Sigmoid colon (tissue), 7 donors: ENCODE measurements around the gene CCDC78. TPM values are rescaled to one million over a fixed set of nuclear protein-coding genes. Genes with fewer than 3 reads are reported as not detected.
"Not testable (repeated sequence)": the region's sequence is repeated elsewhere in the genome, so short reads cannot be mapped to it uniquely, and the experiment has no call there.

Experiments used
- DNase-seq: peaks from one replicate; pipeline ENCODE4 v3.0.0-alpha.2; 2019
- H3K27ac ChIP-seq, 4 donors: fragments of 200-600 bp; sonication (generic); one replicate each; pipeline ENCODE4 v1.5.1; 2016 to 2019; ENCODE audit warnings: mild to moderate bottlenecking in 1 of 4
- H3K27me3 ChIP-seq, 3 donors: fragments of 200-600 bp; sonication (generic); one replicate each; pipeline ENCODE4 v1.5.1; 2019; ENCODE audit warnings: mild to moderate bottlenecking in 1 of 3
- H3K36me3 ChIP-seq, 4 donors: fragments of 200-600 bp; sonication (generic); one replicate each; pipeline ENCODE4 v1.5.1; 2016 to 2019
- H3K4me1 ChIP-seq, 4 donors: fragments of 200-600 bp; sonication (generic); one replicate each; pipeline ENCODE4 v1.5.1; 2017 to 2019
- H3K4me3 ChIP-seq, 4 donors: fragments of 200-600 bp; sonication (generic); one replicate each; pipeline ENCODE4 v1.5.1; 2017 to 2019; ENCODE audit warnings: mild to moderate bottlenecking in 2 of 4, moderate library complexity in 1 of 4
- H3K9me3 ChIP-seq, 4 donors: fragments of 200-600 bp in 3 of 4; sonication (generic) in 3 of 4; one replicate each; pipeline versions ENCODE4 v1.5.1 to v1.6.1; 2013 to 2019
- EP300 ChIP-seq, 4 donors: sonication (generic); formaldehyde crosslinking; IDR thresholded peaks; one replicate each; pipeline ENCODE4 v1.6.1; 2017; ENCODE audit warnings: antibody characterized with exemption in 4 of 4
- POLR2A ChIP-seq, 2 donors: fragments of 450-650 bp; IDR thresholded peaks; one replicate each; pipeline ENCODE4 v1.6.1; 2016; ENCODE audit warnings: antibody characterized with exemption in 2 of 2, mild to moderate bottlenecking in 2 of 2, moderate library complexity in 2 of 2
- POLR2AphosphoS5 ChIP-seq, 4 donors: sonication (generic); formaldehyde crosslinking; IDR thresholded peaks; one replicate each; pipeline ENCODE4 v1.6.1; 2017; ENCODE audit warnings: antibody characterized with exemption in 4 of 4
- WGBS, 2 donors: extraction: QIAGEN DNeasy Blood & Tissue Kit; methylation state at CpG; one replicate each; pipeline ENCODE4 v1.1.7; 2013; 5-methylcytosine and 5-hydroxymethylcytosine counted together
- intact Hi-C: fragments of 100-400 bp; cut with DNase I; formaldehyde crosslinking; loops from one replicate; pipeline ENCODE4 v1.15.1; 2023
- polyA plus RNA-seq, 3 donors: library from polyadenylated mRNA; stranded (reverse); fragments of 200-250 nt; gene quantifications; one replicate each; pipeline ENCODE4 v1.2.3, GENCODE V29; 2013
- total RNA-seq, 4 donors: library from RNA; depleted of rRNA; stranded (reverse); fragments of >200 nt; gene quantifications; one replicate each; pipeline ENCODE4 v1.1.0, GENCODE V29; 2016
- TF ChIP-seq, protein P1 (sequence below), 4 experiments: fragments of 450-650 bp in 3 of 4; fragments of 200-600 bp in 1 of 4; IDR thresholded peaks; one replicate each; pipeline ENCODE4 v1.5.1; 2016 to 2019; ENCODE audit warnings: antibody characterized with exemption in 4 of 4, mild to moderate bottlenecking in 3 of 4, moderate library complexity in 2 of 4
- donor health status: healthy with polysubstance abuse.
- donor health status: Bipolar disorder and iron deficiency.
- donor health status: healthy.

CCDC78 gene
- total and polyA plus RNA-seq, 7 donors, result 0.49 to 3.4 TPM; not detected in 5

DNA sequence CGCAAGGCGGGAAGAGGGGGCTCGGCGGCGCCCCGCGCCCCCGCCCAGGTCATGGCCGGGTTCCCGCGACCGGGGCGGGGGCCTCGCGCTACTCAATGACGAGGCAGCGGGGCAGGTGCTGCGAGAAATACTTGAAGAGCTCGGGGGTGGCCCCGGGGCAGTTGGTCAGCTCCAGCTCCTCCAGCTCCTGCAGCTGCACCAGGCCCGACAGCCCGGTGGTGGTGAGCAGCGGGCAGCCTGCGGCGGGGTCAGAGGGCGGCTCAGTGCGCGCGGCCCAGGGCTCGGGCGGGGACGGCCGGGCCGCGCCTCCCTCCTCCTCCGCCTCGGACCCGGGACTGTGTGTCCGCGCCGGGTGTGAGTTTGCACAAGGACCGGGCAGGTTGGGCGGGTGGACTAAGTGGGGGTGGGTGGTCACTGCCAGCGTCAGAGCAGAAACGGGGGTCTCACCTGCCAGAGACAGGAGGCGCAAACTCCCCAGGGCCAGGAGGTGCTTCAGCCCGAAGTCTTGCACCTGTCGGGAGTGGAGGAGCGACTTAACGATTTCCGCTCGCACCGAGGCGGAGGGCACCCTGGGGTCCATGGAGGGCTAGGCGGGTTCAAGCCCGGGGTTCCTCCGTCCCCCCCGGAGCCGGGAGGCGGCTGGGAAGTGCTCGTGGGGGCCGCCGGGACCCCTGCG is 31.9 kb downstream of the CCDC78 start:
- 2 to 3% methylated on average over 64 of the region's 64 CpGs for WGBS, 2 donors
- Histone ChIP-seq H3K9me3 (no peaks in the 10 kb centered on the region), H3K36me3 (no peaks in the 10 kb centered on the region), H3K4me1 (peaks cover 0 to 41% (median 32%) of the 10 kb centered on the region in 4 donors), H3K27ac (no peak overlapping the region), H3K27me3 (peaks cover 40 to 73% (median 51%) of the 10 kb centered on the region in 3 donors), H3K4me3 (no peak overlapping the region)
- DNase-seq, result no peak
- intact Hi-C loops, result no loop called here
- TF ChIP-seq, protein P1, sequence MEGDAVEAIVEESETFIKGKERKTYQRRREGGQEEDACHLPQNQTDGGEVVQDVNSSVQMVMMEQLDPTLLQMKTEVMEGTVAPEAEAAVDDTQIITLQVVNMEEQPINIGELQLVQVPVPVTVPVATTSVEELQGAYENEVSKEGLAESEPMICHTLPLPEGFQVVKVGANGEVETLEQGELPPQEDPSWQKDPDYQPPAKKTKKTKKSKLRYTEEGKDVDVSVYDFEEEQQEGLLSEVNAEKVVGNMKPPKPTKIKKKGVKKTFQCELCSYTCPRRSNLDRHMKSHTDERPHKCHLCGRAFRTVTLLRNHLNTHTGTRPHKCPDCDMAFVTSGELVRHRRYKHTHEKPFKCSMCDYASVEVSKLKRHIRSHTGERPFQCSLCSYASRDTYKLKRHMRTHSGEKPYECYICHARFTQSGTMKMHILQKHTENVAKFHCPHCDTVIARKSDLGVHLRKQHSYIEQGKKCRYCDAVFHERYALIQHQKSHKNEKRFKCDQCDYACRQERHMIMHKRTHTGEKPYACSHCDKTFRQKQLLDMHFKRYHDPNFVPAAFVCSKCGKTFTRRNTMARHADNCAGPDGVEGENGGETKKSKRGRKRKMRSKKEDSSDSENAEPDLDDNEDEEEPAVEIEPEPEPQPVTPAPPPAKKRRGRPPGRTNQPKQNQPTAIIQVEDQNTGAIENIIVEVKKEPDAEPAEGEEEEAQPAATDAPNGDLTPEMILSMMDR (IDR thresholded peaks at IDR 0.05), result no peak
- TF ChIP-seq EP300 (IDR thresholded peaks at IDR 0.05), result no peak
- no peak for TF ChIP-seq POLR2A (IDR thresholded peaks at IDR 0.05)
- TF ChIP-seq POLR2AphosphoS5 (IDR thresholded peaks at IDR 0.05), result no peak

DNA sequence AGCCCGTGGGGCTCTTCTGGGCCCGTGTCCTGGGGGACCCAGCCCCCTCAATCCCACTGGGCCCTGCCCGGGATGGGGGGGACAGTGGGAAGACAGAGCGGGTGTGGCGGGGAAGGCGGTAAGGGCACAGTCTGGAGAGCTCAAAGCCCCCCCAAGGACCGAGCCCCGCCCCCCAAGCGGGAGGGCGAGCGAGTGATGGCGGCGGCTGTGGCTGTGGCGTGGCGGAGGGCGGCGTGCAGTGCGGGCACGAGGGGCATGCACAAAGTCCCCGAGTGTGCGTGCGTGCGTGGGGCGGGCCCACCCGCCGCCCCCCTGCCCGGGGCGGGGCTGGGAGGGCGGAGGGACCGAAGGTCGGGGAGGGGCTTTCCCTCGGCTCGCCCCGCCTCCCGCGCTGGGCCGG is 32.5 kb downstream of the CCDC78 start:
- intact Hi-C loops, result no loop called here
- Histone ChIP-seq H3K36me3 (no peaks in the 10 kb centered on the region), H3K27me3 (peaks cover 39 to 69% (median 48%) of the 10 kb centered on the region in 3 donors), H3K4me3 (no peak overlapping the region), H3K27ac (no peak overlapping the region), H3K4me1 (peaks cover 0 to 47% (median 38%) of the 10 kb centered on the region in 4 donors), H3K9me3 (no peaks in the 10 kb centered on the region)
- TF ChIP-seq POLR2A (IDR thresholded peaks at IDR 0.05) (no peak), POLR2AphosphoS5 (IDR thresholded peaks at IDR 0.05) (no peak), EP300 (IDR thresholded peaks at IDR 0.05) (no peak)
- TF ChIP-seq, protein P1 (IDR thresholded peaks at IDR 0.05), result no peak
- no peak for DNase-seq
- 6 to 9% methylated on average over 37 of the region's 37 CpGs for WGBS, 2 donors

DNA sequence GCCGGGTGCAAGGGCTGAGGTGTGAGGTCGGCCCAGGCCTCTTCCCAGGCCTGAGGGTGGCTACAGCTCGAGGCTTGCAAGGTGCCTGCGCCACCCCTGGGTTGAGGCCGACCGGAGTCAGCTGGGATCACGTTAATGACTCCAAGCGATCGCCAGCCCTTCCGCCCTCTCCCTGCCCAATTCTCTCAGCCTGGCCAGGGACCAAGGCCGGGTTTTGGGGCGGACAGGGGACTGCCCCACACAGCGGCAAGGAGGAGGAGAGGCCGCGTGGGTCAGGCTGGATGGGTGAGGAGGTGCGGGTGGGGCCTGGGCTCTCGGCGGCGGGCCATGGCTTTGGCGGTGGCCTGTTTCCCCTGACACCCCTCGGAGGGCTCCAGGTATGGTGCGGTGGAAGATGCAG is 32.9 kb downstream of the CCDC78 start:
- DNase-seq, result no peak
- H3K27ac ChIP-seq, result no peak overlapping the region
- 33 to 41% methylated on average over 22 of the region's 22 CpGs for WGBS, 2 donors
- H3K36me3 ChIP-seq, result no peaks in the 10 kb centered on the region
- H3K4me3 ChIP-seq, result no peak overlapping the region
- peaks cover 0 to 51% (median 41%) of the 10 kb centered on the region in 4 donors for H3K4me1 ChIP-seq
- H3K27me3 ChIP-seq, result peaks cover 39 to 66% (median 48%) of the 10 kb centered on the region in 3 donors
- intact Hi-C loops, result no loop called here
- TF ChIP-seq EP300 (IDR thresholded peaks at IDR 0.05), result no peak
- no peak for TF ChIP-seq POLR2AphosphoS5 (IDR thresholded peaks at IDR 0.05)
- TF ChIP-seq POLR2A (IDR thresholded peaks at IDR 0.05), result no peak
- TF ChIP-seq, protein P1 (IDR thresholded peaks at IDR 0.05), result no peak
- H3K9me3 ChIP-seq, result no peaks in the 10 kb centered on the region

DNA sequence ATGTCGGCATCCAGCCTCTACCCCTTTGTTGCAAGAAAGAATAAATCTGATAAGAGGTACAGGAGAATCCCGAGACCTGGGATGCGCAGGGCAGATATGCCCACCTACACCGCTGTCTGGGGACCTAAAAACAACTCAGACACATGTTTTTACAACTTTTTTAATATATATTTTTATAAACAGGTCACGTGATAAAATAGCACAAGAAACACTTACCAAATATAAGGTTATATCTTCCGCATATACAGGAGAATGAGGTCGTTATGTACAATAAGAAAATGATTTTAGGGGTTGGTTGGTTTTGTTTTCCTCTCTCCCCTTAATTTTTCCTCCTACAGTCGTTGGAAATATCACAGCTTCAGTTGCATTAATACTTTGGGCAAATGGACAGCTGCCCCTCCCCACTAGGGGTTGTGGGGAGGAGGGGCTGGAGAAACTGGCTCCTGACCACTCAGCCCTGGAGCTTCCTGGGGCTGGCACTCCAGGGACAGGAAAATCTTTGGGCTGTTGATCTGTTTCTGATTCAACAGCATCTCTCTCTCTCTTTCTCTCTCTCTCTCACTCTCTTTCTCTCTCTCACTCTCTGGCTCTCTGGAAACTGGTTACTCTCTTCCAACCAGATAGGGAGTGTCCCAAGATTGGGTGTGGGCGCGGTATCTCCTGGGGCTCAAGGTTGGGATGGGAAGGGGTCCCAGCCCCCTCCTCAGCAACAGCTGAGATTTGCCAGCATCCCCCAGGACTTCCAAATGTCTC is 33.7 kb downstream of the CCDC78 start:
- peaks cover 39 to 61% (median 48%) of the 10 kb centered on the region in 3 donors for H3K27me3 ChIP-seq
- intact Hi-C loops, result no loop called here

DNA sequence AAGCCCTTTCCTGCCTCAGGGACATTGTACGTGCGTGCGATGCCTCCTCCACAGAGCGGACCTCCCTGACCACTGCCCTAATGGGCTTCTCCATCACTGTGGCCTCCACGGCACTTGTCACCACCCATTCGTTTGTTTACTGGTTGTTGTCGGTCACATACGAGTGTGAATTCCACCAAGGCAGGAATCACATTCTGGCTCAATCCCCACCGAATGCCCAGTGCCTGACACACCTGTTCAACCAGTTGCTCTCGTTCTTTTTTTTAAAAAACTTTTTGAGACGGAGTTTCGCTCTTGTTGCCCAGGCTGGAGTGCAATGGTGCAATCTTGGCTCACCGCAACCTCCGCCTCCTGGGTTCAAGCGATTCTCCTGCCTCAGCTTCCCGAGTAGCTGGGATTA is 35.0 kb downstream of the CCDC78 start:
- H3K4me1 ChIP-seq, result peaks cover 0 to 54% (median 44%) of the 10 kb centered on the region in 4 donors
- intact Hi-C loops, H3K4me3 ChIP-seq, H3K27ac ChIP-seq, DNase-seq, H3K9me3 ChIP-seq: not testable (repeated sequence)
- peaks cover 32 to 48% (median 36%) of the 10 kb centered on the region in 3 donors for H3K27me3 ChIP-seq
- 84 to 90% methylated on average over 16 of the region's 16 CpGs for WGBS, 2 donors
- peaks cover 0 to 17% (median 4%) of the 10 kb centered on the region in 4 donors for H3K36me3 ChIP-seq

More for the DNA sequence above, 33.7 kb downstream of the CCDC78 start:
- DNase-seq, result no peak
- Histone ChIP-seq H3K9me3 (no peaks in the 10 kb centered on the region), H3K4me3 (no peak overlapping the region), H3K4me1 (peaks cover 0 to 54% (median 42%) of the 10 kb centered on the region in 4 donors), H3K36me3 (peaks cover 0 to 4% (median 0%) of the 10 kb centered on the region in 4 donors), H3K27ac (no peak overlapping the region)
- no peak for TF ChIP-seq POLR2AphosphoS5 (IDR thresholded peaks at IDR 0.05)
- no peak for TF ChIP-seq POLR2A (IDR thresholded peaks at IDR 0.05)
- TF ChIP-seq, protein P1 (IDR thresholded peaks at IDR 0.05), result no peak
- no peak for TF ChIP-seq EP300 (IDR thresholded peaks at IDR 0.05)
- WGBS, 2 donors, result 48 to 64% methylated on average over 10 of the region's 10 CpGs
